Mesendoderm (in vitro differentiated cells): ENCODE data around the gene CDCA5.

ENCODE experiments used
- DNase-seq: peaks from one replicate; pipeline ENCODE4 v3.0.0; 2013
- H2AK5ac ChIP-seq: 2 replicates; pipeline ENCODE4 v1.6.1; 2013; ENCODE audit warnings: low read length, inconsistent platforms
- H2BK120ac ChIP-seq: 2 replicates; pipeline ENCODE4 v1.6.1; 2013; ENCODE audit warnings: low read depth, mild to moderate bottlenecking, low read length, moderate library complexity, mixed read lengths
- H2BK15ac ChIP-seq: replicated peaks from 2 replicates; pipeline ENCODE4 v1.6.1; 2013; ENCODE audit warnings: low read depth, mild to moderate bottlenecking, moderate library complexity
- H2BK5ac ChIP-seq: 2 replicates; pipeline ENCODE4 v1.6.1; 2013; ENCODE audit warnings: low read length, inconsistent platforms
- H3K18ac ChIP-seq: 2 replicates; pipeline ENCODE4 v1.6.1; 2013; ENCODE audit warnings: mild to moderate bottlenecking, low read length, mixed read lengths
- H3K23ac ChIP-seq: one replicate; pipeline ENCODE4 v1.6.1; 2013; ENCODE audit warnings: low read length
- H3K27ac ChIP-seq: 2 replicates; pipeline ENCODE4 v1.5.1; 2013; ENCODE audit warnings: low read depth, mild to moderate bottlenecking, inconsistent platforms, low read length, moderate library complexity
- H3K27me3 ChIP-seq: 2 replicates; pipeline ENCODE4 v1.6.1; 2013; ENCODE audit warnings: low read length, control low read depth, mild to moderate bottlenecking, inconsistent platforms; ENCODE audit not compliant: insufficient read depth, poor library complexity
- H3K36me3 ChIP-seq: 2 replicates; pipeline ENCODE4 v1.6.1; 2013; ENCODE audit warnings: low read length, inconsistent platforms; ENCODE audit not compliant: control insufficient read depth, insufficient read depth
- H3K4ac ChIP-seq: one replicate; pipeline ENCODE4 v1.6.1; 2013; ENCODE audit warnings: low read depth, mild to moderate bottlenecking, low read length, moderate library complexity
- H3K4me1 ChIP-seq: 2 replicates; pipeline ENCODE4 v1.6.1; 2013; ENCODE audit warnings: low read depth, low read length, inconsistent platforms; ENCODE audit not compliant: control insufficient read depth
- H3K4me2 ChIP-seq: 2 replicates; pipeline ENCODE4 v1.6.1; 2013; ENCODE audit warnings: low read length
- H3K4me3 ChIP-seq: 2 replicates; pipeline ENCODE4 v1.5.1; 2013; ENCODE audit warnings: mild to moderate bottlenecking, low read length
- H3K56ac ChIP-seq: one replicate; pipeline ENCODE4 v1.6.1; 2013; ENCODE audit warnings: low read length
- H3K79me1 ChIP-seq: 2 replicates; pipeline ENCODE4 v1.6.1; 2013; ENCODE audit warnings: low read length, inconsistent platforms
- H3K79me2 ChIP-seq: 2 replicates; pipeline ENCODE4 v1.6.1; 2013; ENCODE audit warnings: mild to moderate bottlenecking, low read length; ENCODE audit not compliant: control insufficient read depth, insufficient read depth
- H3K9ac ChIP-seq: 2 replicates; pipeline ENCODE4 v1.6.1; 2013; ENCODE audit warnings: low read length, inconsistent platforms
- H4K5ac ChIP-seq: one replicate; pipeline ENCODE4 v1.6.1; 2013; ENCODE audit warnings: low read length
- H4K8ac ChIP-seq: one replicate; pipeline ENCODE4 v1.6.1; 2013; ENCODE audit warnings: low read depth, mild to moderate bottlenecking, control low read depth, low read length, moderate library complexity
- WGBS: extraction: QIAGEN DNeasy Blood & Tissue Kit; methylation state at CpG from one replicate; pipeline ENCODE4 v1.1.7; 2013; ENCODE audit warnings: low lambda C conversion rate, missing lambda C conversion rate; ENCODE audit not compliant: insufficient coverage; ENCODE audit errors: extremely low coverage; 5-methylcytosine and 5-hydroxymethylcytosine counted together

CDCA5 gene

DNA sequence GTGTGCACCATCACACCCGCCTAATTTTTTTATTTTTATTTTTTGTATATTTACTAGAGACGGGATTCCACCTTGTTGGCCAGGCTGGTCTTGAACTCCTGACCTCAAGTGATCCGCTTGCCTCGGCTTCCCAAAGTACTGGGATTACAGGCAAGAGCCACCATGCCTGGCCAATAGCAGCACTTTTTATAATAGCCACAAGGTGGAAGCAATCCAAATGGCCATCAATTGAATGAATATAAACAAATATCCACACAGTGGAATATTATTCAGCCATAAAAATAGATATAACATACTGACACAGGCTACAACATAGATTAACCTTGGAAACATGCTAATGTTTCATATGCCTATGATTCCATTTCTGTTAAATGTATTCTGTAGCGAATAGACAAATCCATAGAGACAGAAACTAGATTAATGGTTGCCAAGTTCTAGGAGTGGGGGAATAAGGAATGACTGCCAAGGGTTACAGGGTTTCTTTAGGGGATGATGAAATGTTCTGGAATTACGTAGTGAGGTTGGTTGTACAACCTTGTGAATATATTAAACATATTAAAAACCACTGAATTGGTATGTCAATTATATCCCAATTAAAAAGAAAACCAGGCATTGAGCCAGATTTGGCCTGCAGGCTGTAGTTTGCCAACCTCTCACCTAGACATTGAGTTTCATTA, 17.0 kb upstream of the CDCA5 start:
- Histone ChIP-seq H3K56ac (no peak overlapping the region), H2BK15ac (no peak overlapping the region), H3K4me3 (no peak overlapping the region), H2BK5ac (no peak overlapping the region), H3K36me3 (peaks cover 2% of the 10 kb centered on the region), H4K8ac (no peak overlapping the region), H3K9ac (no peak overlapping the region), H4K5ac (no peak overlapping the region), H3K23ac (no peak overlapping the region), H3K18ac (no peak overlapping the region), H3K27ac (no peak overlapping the region), H3K4me2 (no peak overlapping the region), H3K79me1 (peaks cover 5% of the 10 kb centered on the region), H3K79me2 (peaks cover 3% of the 10 kb centered on the region), H2AK5ac (no peak overlapping the region), H3K4ac (no peak overlapping the region), H3K27me3 (no peaks in the 10 kb centered on the region), H3K4me1 (peaks cover 3% of the 10 kb centered on the region), H2BK120ac (no peak overlapping the region)
- WGBS: no CpG with 5 or more reads among the region's 6 CpGs
- DNase-seq: no peak

DNA sequence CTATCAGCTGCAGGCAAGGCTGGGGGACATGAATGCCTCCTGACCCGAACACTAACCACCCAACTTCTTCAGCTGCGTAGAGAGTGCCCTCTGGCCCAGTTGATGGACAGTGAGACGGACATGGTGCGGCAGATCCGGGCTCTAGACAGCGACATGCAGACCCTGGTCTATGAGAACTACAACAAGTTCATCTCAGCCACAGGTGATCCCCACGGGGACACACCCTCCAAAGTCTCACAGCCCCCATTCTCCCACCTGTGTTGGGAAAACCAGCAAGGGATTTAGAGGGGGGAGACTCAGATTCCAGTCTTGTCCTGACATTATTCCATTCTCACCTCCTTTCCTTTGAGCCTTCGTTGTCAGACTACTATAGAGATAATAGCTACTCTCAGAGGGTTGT, 13.1 kb upstream of the CDCA5 start:
- H3K4me2 ChIP-seq: peak overlapping the region; percentile 11
- WGBS: no CpG with 5 or more reads among the region's 8 CpGs

GRCh38 chr11:65095974-65096806, 12.3 kb upstream of the CDCA5 start, which contains the start of gene VPS51:
Gene VPS51 (plus strand): TSS chr11:65096214. CDS start chr11:65096251, 37 bp downstream.
- no CpG with 5 or more reads among the region's 52 CpGs for WGBS
- DNase-seq: peak; percentile 96
- no peak within 1 kb of the TSS for H3K18ac ChIP-seq

More for the DNA sequence above, 13.1 kb upstream of the CDCA5 start:
- H2AK5ac ChIP-seq: no peak overlapping the region
- H3K56ac ChIP-seq: peak overlapping the region; percentile 65
- H3K79me1 ChIP-seq: peaks cover 5% of the 10 kb centered on the region
- peaks cover 2% of the 10 kb centered on the region for H3K36me3 ChIP-seq
- DNase-seq: no peak
- H3K23ac ChIP-seq: no peak overlapping the region
- no peak overlapping the region for H4K8ac ChIP-seq
- H3K27ac ChIP-seq: no peak overlapping the region
- H3K4ac ChIP-seq: no peak overlapping the region
- peak overlapping the region; percentile 33 for H3K9ac ChIP-seq
- H4K5ac ChIP-seq: no peak overlapping the region
- H3K4me1 ChIP-seq: peaks cover 3% of the 10 kb centered on the region
- no peak overlapping the region for H2BK15ac ChIP-seq
- H3K79me2 ChIP-seq: peaks cover 3% of the 10 kb centered on the region
- H3K27me3 ChIP-seq: no peaks in the 10 kb centered on the region
- no peak overlapping the region for H2BK120ac ChIP-seq
- H3K4me3 ChIP-seq: no peak overlapping the region
- no peak overlapping the region for H2BK5ac ChIP-seq
- no peak overlapping the region for H3K18ac ChIP-seq

DNA sequence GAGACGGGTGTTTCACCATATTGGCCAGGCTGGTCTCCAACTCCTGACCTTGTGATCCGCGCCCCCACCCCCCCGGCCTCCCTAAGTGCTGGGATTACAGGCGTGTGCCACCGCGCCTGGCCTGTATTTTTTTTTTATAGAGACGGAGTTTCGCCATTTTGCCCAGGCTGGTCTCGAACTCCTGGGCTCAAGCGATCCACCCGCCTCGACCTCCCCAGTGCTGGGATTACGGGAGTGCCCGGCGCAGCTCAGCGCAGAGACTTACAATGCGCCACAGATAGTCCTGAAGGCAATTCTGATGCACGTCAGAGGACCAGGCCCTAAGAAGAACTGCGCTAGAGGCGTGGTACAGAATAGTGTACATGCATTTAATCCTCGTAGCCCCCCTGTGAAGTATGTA, 11.6 kb upstream of the CDCA5 start:
- H2AK5ac ChIP-seq: no peak overlapping the region
- H3K4me1 ChIP-seq: peaks cover 3% of the 10 kb centered on the region
- H2BK5ac ChIP-seq: no peak overlapping the region
- H3K27me3 ChIP-seq: no peaks in the 10 kb centered on the region
- no peak overlapping the region for H3K23ac ChIP-seq
- no peak overlapping the region for H2BK120ac ChIP-seq
- peaks cover 3% of the 10 kb centered on the region for H3K79me2 ChIP-seq
- peak overlapping the region; percentile 47 for H3K56ac ChIP-seq
- H3K27ac ChIP-seq: no peak overlapping the region
- no peak overlapping the region for H2BK15ac ChIP-seq
- peak overlapping the region; percentile 27 for H3K9ac ChIP-seq
- peaks cover 2% of the 10 kb centered on the region for H3K36me3 ChIP-seq
- peaks cover 5% of the 10 kb centered on the region for H3K79me1 ChIP-seq
- no peak overlapping the region for H4K5ac ChIP-seq
- H3K4me2 ChIP-seq: no peak overlapping the region
- no peak for DNase-seq
- peak overlapping the region; percentile 95 for H4K8ac ChIP-seq
- H3K4ac ChIP-seq: peak overlapping the region; percentile 8
- WGBS: no CpG with 5 or more reads among the region's 22 CpGs
- no peak overlapping the region for H3K4me3 ChIP-seq
- no peak overlapping the region for H3K18ac ChIP-seq

More at GRCh38 chr11:65095974-65096806, 12.3 kb upstream of the CDCA5 start, which contains the start of gene VPS51:
- Histone ChIP-seq H3K56ac (peak within 1 kb of the TSS; percentile 78), H4K5ac (no peak within 1 kb of the TSS), H3K79me2 (peaks cover 3% of the 10 kb centered on the region), H3K27me3 (no peaks in the 10 kb centered on the region), H3K4me2 (peak within 1 kb of the TSS; percentile 28), H3K36me3 (peaks cover 2% of the 10 kb centered on the region), H3K27ac (no peak within 1 kb of the TSS), H2BK15ac (no peak within 1 kb of the TSS), H3K4me3 (peak within 1 kb of the TSS; percentile 65), H3K4me1 (peaks cover 3% of the 10 kb centered on the region), H2BK120ac (no peak within 1 kb of the TSS), H3K9ac (peak within 1 kb of the TSS; percentile 66), H3K4ac (peak within 1 kb of the TSS; percentile 8), H2BK5ac (no peak within 1 kb of the TSS), H3K79me1 (peaks cover 5% of the 10 kb centered on the region), H3K23ac (no peak within 1 kb of the TSS), H4K8ac (peak within 1 kb of the TSS; percentile 95), H2AK5ac (no peak within 1 kb of the TSS)

DNA sequence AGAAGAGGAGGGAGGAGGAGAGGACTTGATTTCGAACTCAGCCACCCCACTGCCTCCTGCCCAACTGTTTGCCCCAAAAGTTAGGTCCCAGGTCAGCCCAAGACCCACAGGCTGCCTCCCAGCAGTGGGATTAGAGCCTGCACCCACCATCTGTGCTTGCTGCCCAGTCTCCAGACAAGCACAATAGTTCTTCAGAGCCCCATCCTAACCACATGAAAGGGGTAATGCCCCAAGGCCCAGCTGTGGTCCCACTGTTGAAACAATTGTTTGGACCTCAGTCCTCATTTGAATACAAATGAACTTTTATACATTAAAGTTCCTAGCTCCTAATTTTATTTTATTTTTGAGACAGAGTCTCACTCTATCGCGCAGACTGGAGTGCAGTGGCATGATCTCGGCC, 6.8 kb upstream of the CDCA5 start:
- Histone ChIP-seq H3K79me2 (no peaks in the 10 kb centered on the region), H3K18ac (no peak overlapping the region), H2BK15ac (no peak overlapping the region), H3K79me1 (no peaks in the 10 kb centered on the region), H2BK5ac (no peak overlapping the region), H3K4me1 (no peaks in the 10 kb centered on the region), H3K56ac (no peak overlapping the region), H4K5ac (no peak overlapping the region), H3K4ac (no peak overlapping the region), H2BK120ac (no peak overlapping the region), H3K4me2 (no peak overlapping the region), H3K36me3 (no peaks in the 10 kb centered on the region), H3K27ac (no peak overlapping the region), H4K8ac (no peak overlapping the region), H2AK5ac (no peak overlapping the region), H3K9ac (no peak overlapping the region), H3K27me3 (no peaks in the 10 kb centered on the region), H3K4me3 (no peak overlapping the region), H3K23ac (no peak overlapping the region)
- WGBS: no CpG with 5 or more reads among the region's 4 CpGs
- DNase-seq: no peak
